SK-N-SH treated with all-trans-retinoic acid at 6 μM for 48 hours (cell line): ENCODE results near the gene IARS1.

Experiments used
- ATAC-seq: fragments of 200-7000 bp; cut with Tn5 transposase; 3 replicates; pipeline ENCODE4 v1.9.1; 2020; ENCODE audit warnings: mild to moderate bottlenecking, moderate library complexity
- ARNTL ChIP-seq: fragments of 450-650 bp; formaldehyde crosslinking; IDR thresholded peaks from 2 replicates; pipeline ENCODE4 v1.5.0; 2020; ENCODE audit warnings: low read depth, mild to moderate bottlenecking, moderate library complexity, borderline replicate concordance
- BACH2 ChIP-seq: fragments of 250-450 bp; sonication (Bioruptor Pico); IDR thresholded peaks from 2 replicates; pipeline ENCODE4 v1.9.0; 2021; ENCODE audit warnings: mild to moderate bottlenecking, borderline replicate concordance
- CSDC2 ChIP-seq: fragments of 250-450 bp; sonication (Bioruptor Pico); IDR thresholded peaks from 2 replicates; pipeline ENCODE4 v1.5.0; 2020; ENCODE audit warnings: mild to moderate bottlenecking, moderate library complexity
- GLIS3 ChIP-seq: fragments of 250-450 bp; sonication (Bioruptor Pico); IDR thresholded peaks from 2 replicates; pipeline ENCODE4 v1.5.0; 2020; ENCODE audit warnings: mild to moderate bottlenecking, moderate library complexity
- ISL1 ChIP-seq: fragments of 250-450 bp; sonication (Bioruptor Pico); IDR thresholded peaks from 2 replicates; pipeline ENCODE4 v2.1.2; 2022; ENCODE audit warnings: mild to moderate bottlenecking, moderate library complexity
- OSR1 ChIP-seq: fragments of 250-450 bp; sonication (Bioruptor Pico); IDR thresholded peaks from 2 replicates; pipeline ENCODE4 v1.8.0; 2022; ENCODE audit warnings: moderate library complexity, mild to moderate bottlenecking, inconsistent platforms
- PPARA ChIP-seq: fragments of 250-450 bp; sonication (Bioruptor Pico); IDR thresholded peaks from 2 replicates; pipeline ENCODE4 v1.5.0; 2020; ENCODE audit warnings: mild to moderate bottlenecking, borderline replicate concordance
- SNAI2 ChIP-seq: fragments of 250-450 bp; sonication (Bioruptor Pico); IDR thresholded peaks from 2 replicates; pipeline ENCODE4 v1.5.0; 2020; ENCODE audit warnings: mild to moderate bottlenecking, moderate library complexity
- TCF4 ChIP-seq: fragments of 250-450 bp; sonication (Bioruptor Pico); IDR thresholded peaks from 2 replicates; pipeline ENCODE4 v1.8.0; 2021; ENCODE audit warnings: mild to moderate bottlenecking, moderate library complexity, borderline replicate concordance
- TOX ChIP-seq: fragments of 250-450 bp; sonication (Bioruptor Pico); IDR thresholded peaks from 2 replicates; pipeline ENCODE4 v1.8.0; 2021; ENCODE audit warnings: mild to moderate bottlenecking, moderate library complexity, borderline replicate concordance
- ZFP3 ChIP-seq: fragments of 250-450 bp; sonication (Bioruptor Pico); IDR thresholded peaks from 2 replicates; pipeline ENCODE4 v1.5.0; 2020; ENCODE audit warnings: mild to moderate bottlenecking, moderate library complexity
- ZFP30 ChIP-seq: fragments of 450-650 bp; formaldehyde crosslinking; IDR thresholded peaks from 2 replicates; pipeline ENCODE4 v1.5.0; 2022; ENCODE audit warnings: mild to moderate bottlenecking, moderate library complexity
- ZNF565 ChIP-seq: fragments of 450-650 bp; formaldehyde crosslinking; conservative IDR thresholded peaks from 2 replicates; pipeline ENCODE4 v1.5.0; 2020; ENCODE audit warnings: low read depth, mild to moderate bottlenecking, moderate library complexity
- ZNF70 ChIP-seq: fragments of 450-650 bp; formaldehyde crosslinking; IDR thresholded peaks from 2 replicates; pipeline ENCODE4 v1.5.0; 2020; ENCODE audit warnings: mild to moderate bottlenecking, moderate library complexity
- ZNF8 ChIP-seq: fragments of 450-650 bp; formaldehyde crosslinking; IDR thresholded peaks from 2 replicates; pipeline ENCODE4 v1.5.0; 2020; ENCODE audit warnings: mild to moderate bottlenecking, moderate library complexity
- TF ChIP-seq, protein P1 (sequence below): fragments of 250-450 bp; sonication (Bioruptor Pico); IDR thresholded peaks from 2 replicates; pipeline ENCODE4 v1.5.1; 2020; ENCODE audit warnings: low read depth, mild to moderate bottlenecking, moderate library complexity
- TF ChIP-seq, protein P2 (sequence below): fragments of 250-450 bp; sonication (Bioruptor Pico); IDR thresholded peaks from 2 replicates; pipeline ENCODE4 v1.5.1; 2021; ENCODE audit warnings: mild to moderate bottlenecking, moderate library complexity
- TF ChIP-seq, protein P3 (sequence below): fragments of 250-450 bp; sonication (Bioruptor Pico); IDR thresholded peaks from 2 replicates; pipeline ENCODE4 v1.5.0; 2020; ENCODE audit warnings: mild to moderate bottlenecking, moderate library complexity
- TF ChIP-seq, protein P4 (sequence below): fragments of 250-450 bp; sonication (Bioruptor Pico); IDR thresholded peaks from 2 replicates; pipeline ENCODE4 v1.8.0; 2020; ENCODE audit warnings: mild to moderate bottlenecking, moderate library complexity, borderline replicate concordance
- TF ChIP-seq, protein P5 (sequence below): fragments of 250-450 bp; sonication (Bioruptor Pico); IDR thresholded peaks from 2 replicates; pipeline ENCODE4 v1.8.0; 2021; ENCODE audit warnings: low read depth, mild to moderate bottlenecking, moderate library complexity, borderline replicate concordance

The IARS1 gene

DNA sequence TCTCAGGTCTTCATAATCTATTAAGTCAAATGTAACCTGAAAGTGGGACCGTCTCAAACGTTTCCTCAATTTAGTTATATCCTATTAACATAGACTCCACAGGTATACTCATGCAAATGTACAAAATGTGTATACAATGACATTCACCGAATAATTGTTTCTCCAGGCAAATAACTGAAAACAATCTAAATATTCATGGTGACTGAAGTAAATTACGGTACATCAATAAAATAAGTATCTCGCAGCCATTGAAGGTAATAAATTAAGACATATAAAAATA, 482 bp downstream of the IARS1 start:
- no peak for ATAC-seq
- TF ChIP-seq SNAI2, result no peak
- no peak for TF ChIP-seq PPARA
- TF ChIP-seq, all 23 proteins: peak for 0

DNA sequence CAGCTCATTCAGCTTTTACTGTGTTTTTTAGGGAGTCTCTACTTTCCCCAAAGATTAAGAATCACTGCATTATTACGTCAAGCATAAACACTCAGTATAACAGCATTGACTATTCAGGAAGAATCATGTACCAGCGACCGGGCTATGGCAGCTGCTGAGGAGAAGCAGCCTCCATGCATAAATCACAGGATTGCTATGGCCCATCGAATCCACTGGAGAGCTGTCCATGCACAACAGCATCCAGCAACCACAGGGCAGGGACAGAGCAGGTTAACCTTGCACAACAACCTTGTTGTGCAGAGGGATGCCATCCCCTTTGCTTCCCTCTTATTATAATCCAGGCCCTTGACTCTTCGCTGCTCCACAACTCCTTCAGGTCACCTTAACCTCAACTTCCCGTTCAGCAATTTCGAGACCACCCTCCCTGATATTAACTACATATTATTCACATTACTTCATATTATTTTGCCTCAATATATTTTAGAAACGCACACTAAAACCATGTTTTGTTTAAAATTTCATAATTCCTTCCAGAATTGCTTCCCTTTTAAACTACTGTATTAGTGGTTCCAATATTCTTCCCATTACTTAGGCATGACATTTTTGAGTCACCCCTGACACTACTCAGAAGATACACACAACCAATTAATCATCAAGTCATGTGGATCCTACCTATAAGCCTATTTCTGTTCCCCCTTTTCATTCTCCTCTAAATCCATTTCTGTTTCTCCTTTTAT, 991 bp downstream of the IARS1 start:
- ATAC-seq, result no peak
- TF ChIP-seq ZNF8 (CRISPR knock-in tag), result no peak
- no peak for TF ChIP-seq ZFP3 (CRISPR knock-in tag)
- TF ChIP-seq SNAI2, result no peak
- no peak for TF ChIP-seq OSR1 (CRISPR knock-in tag)
- TF ChIP-seq, protein P1, sequence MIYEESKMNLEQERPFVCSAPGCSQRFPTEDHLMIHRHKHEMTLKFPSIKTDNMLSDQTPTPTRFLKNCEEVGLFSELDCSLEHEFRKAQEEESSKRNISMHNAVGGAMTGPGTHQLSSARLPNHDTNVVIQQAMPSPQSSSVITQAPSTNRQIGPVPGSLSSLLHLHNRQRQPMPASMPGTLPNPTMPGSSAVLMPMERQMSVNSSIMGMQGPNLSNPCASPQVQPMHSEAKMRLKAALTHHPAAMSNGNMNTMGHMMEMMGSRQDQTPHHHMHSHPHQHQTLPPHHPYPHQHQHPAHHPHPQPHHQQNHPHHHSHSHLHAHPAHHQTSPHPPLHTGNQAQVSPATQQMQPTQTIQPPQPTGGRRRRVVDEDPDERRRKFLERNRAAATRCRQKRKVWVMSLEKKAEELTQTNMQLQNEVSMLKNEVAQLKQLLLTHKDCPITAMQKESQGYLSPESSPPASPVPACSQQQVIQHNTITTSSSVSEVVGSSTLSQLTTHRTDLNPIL (CRISPR knock-in tag), result no peak
- TF ChIP-seq ZFP30, result no peak
- no peak for TF ChIP-seq GLIS3 (CRISPR knock-in tag)
- no peak for TF ChIP-seq ARNTL (CRISPR knock-in tag)
- no peak for TF ChIP-seq CSDC2
- TF ChIP-seq, protein P2, sequence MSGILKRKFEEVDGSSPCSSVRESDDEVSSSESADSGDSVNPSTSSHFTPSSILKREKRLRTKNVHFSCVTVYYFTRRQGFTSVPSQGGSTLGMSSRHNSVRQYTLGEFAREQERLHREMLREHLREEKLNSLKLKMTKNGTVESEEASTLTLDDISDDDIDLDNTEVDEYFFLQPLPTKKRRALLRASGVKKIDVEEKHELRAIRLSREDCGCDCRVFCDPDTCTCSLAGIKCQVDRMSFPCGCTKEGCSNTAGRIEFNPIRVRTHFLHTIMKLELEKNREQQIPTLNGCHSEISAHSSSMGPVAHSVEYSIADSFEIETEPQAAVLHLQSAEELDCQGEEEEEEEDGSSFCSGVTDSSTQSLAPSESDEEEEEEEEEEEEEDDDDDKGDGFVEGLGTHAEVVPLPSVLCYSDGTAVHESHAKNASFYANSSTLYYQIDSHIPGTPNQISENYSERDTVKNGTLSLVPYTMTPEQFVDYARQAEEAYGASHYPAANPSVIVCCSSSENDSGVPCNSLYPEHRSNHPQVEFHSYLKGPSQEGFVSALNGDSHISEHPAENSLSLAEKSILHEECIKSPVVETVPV (CRISPR knock-in tag), result no peak
- no peak for TF ChIP-seq BACH2
- TF ChIP-seq PPARA, result no peak
- TF ChIP-seq TCF4 (CRISPR knock-in tag), result no peak

DNA sequence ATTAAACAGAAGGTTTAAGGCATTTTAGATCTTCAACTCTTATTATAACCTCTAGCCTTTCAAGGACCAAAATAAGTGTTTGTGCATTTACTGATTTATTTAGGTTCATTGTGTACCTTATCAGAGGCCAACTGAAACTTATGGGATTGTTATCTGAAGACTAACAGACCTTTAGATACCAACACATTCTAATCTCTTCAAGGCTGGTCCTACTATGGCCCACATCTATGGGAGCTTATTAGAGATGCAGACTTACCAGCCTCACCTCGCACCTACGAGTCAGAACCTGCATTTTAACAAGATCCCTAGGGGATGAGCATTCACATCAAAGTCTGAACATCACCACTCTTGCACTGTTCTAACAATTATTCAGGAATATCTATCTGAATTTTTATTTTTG, 1.9 kb downstream of the IARS1 start:
- ATAC-seq, result no peak
- TF ChIP-seq, protein P1 (CRISPR knock-in tag), result no peak
- TF ChIP-seq, all 23 proteins: peak for 0

DNA sequence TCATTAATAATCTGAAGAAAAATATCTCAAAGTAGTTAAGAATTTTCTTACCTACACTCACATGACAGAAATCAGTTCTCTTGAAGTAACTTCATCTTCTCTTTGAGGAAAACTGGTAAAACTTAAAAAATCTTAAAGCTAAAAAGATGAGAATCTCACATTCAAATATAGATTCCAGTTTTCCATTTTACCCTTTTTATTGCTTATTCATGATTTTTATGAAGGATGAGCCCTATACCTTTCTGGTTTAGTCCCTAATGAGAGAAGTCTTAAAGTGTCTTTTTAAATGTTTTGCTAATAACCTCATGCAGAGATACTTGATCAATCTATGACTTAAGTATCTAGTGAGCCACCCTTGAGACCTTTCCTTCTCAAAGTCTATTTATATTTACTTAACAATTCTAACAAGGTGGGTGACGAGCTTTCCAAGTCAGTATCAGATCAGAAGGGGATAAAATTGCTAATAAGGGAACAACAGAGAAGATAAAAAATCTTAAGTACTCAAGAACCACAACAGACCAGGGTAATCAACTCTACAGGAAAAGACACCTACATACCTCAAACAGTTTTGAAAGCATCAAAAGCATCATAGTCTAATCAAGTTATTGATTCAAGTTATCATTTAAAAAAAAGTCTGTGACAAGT, 2.6 kb downstream of the IARS1 start:
- ATAC-seq, result no peak
- no peak for TF ChIP-seq ARNTL (CRISPR knock-in tag)
- TF ChIP-seq ZFP30, result no peak
- TF ChIP-seq, protein P3, sequence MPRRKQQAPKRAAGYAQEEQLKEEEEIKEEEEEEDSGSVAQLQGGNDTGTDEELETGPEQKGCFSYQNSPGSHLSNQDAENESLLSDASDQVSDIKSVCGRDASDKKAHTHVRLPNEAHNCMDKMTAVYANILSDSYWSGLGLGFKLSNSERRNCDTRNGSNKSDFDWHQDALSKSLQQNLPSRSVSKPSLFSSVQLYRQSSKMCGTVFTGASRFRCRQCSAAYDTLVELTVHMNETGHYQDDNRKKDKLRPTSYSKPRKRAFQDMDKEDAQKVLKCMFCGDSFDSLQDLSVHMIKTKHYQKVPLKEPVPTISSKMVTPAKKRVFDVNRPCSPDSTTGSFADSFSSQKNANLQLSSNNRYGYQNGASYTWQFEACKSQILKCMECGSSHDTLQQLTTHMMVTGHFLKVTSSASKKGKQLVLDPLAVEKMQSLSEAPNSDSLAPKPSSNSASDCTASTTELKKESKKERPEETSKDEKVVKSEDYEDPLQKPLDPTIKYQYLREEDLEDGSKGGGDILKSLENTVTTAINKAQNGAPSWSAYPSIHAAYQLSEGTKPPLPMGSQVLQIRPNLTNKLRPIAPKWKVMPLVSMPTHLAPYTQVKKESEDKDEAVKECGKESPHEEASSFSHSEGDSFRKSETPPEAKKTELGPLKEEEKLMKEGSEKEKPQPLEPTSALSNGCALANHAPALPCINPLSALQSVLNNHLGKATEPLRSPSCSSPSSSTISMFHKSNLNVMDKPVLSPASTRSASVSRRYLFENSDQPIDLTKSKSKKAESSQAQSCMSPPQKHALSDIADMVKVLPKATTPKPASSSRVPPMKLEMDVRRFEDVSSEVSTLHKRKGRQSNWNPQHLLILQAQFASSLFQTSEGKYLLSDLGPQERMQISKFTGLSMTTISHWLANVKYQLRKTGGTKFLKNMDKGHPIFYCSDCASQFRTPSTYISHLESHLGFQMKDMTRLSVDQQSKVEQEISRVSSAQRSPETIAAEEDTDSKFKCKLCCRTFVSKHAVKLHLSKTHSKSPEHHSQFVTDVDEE, result no peak
- TF ChIP-seq ZNF565 (CRISPR knock-in tag), result no peak
- TF ChIP-seq, protein P1 (CRISPR knock-in tag), result no peak
- no peak for TF ChIP-seq TOX (CRISPR knock-in tag)
- TF ChIP-seq ISL1 (CRISPR knock-in tag), result no peak
- TF ChIP-seq, protein P4, sequence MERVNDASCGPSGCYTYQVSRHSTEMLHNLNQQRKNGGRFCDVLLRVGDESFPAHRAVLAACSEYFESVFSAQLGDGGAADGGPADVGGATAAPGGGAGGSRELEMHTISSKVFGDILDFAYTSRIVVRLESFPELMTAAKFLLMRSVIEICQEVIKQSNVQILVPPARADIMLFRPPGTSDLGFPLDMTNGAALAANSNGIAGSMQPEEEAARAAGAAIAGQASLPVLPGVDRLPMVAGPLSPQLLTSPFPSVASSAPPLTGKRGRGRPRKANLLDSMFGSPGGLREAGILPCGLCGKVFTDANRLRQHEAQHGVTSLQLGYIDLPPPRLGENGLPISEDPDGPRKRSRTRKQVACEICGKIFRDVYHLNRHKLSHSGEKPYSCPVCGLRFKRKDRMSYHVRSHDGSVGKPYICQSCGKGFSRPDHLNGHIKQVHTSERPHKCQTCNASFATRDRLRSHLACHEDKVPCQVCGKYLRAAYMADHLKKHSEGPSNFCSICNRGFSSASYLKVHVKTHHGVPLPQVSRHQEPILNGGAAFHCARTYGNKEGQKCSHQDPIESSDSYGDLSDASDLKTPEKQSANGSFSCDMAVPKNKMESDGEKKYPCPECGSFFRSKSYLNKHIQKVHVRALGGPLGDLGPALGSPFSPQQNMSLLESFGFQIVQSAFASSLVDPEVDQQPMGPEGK (CRISPR knock-in tag), result no peak
- no peak for TF ChIP-seq GLIS3 (CRISPR knock-in tag)
- no peak for TF ChIP-seq SNAI2
- no peak for TF ChIP-seq ZNF70 (CRISPR knock-in tag)
- TF ChIP-seq, protein P2 (CRISPR knock-in tag), result no peak
- TF ChIP-seq CSDC2, result no peak
- TF ChIP-seq, protein P5, sequence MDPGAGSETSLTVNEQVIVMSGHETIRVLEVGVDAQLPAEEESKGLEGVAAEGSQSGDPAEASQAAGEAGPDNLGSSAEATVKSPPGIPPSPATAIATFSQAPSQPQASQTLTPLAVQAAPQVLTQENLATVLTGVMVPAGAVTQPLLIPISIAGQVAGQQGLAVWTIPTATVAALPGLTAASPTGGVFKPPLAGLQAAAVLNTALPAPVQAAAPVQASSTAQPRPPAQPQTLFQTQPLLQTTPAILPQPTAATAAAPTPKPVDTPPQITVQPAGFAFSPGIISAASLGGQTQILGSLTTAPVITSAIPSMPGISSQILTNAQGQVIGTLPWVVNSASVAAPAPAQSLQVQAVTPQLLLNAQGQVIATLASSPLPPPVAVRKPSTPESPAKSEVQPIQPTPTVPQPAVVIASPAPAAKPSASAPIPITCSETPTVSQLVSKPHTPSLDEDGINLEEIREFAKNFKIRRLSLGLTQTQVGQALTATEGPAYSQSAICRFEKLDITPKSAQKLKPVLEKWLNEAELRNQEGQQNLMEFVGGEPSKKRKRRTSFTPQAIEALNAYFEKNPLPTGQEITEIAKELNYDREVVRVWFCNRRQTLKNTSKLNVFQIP (CRISPR knock-in tag), result no peak
- no peak for TF ChIP-seq ZNF8 (CRISPR knock-in tag)
